HEK293 (cell line): Measurements from ENCODE around the gene MTMR4.

Experiments used
- BCL11B ChIP-seq: fragments of 450-650 bp; formaldehyde crosslinking; IDR thresholded peaks from 2 replicates; pipeline ENCODE4 v1.5.1; 2016; ENCODE audit warnings: low read depth, missing biosample characterization, missing genetic modification characterization
- EGR2 ChIP-seq: fragments of 450-650 bp; formaldehyde crosslinking; IDR thresholded peaks from 2 replicates; pipeline ENCODE4 v1.5.1; 2016; ENCODE audit warnings: low read depth, missing biosample characterization, missing genetic modification characterization
- GLIS2 ChIP-seq: fragments of 450-650 bp; formaldehyde crosslinking; IDR thresholded peaks from 2 replicates; pipeline ENCODE4 v1.5.1; 2016; ENCODE audit warnings: missing biosample characterization, missing genetic modification characterization
- HOXA7 ChIP-seq: sonication (generic); formaldehyde crosslinking; IDR thresholded peaks from 2 replicates; pipeline ENCODE4 v1.8.1; 2022; ENCODE audit warnings: missing genetic modification reagents, borderline replicate concordance
- IKZF3 ChIP-seq: fragments of 450-650 bp; IDR thresholded peaks from 2 replicates; pipeline ENCODE4 v1.5.0; 2018; ENCODE audit warnings: missing biosample characterization, mild to moderate bottlenecking, missing genetic modification characterization, moderate library complexity
- KLF10 ChIP-seq: fragments of 450-650 bp; IDR thresholded peaks from 2 replicates; pipeline ENCODE4 v1.5.1; 2018; ENCODE audit warnings: missing biosample characterization, mild to moderate bottlenecking, missing genetic modification characterization
- KLF8 ChIP-seq: fragments of 450-650 bp; formaldehyde crosslinking; IDR thresholded peaks from 2 replicates; pipeline ENCODE4 v1.5.1; 2016; ENCODE audit warnings: missing biosample characterization, missing genetic modification characterization
- MEIS1 ChIP-seq: sonication (generic); formaldehyde crosslinking; IDR thresholded peaks from 2 replicates; pipeline ENCODE4 v1.8.1; 2022; ENCODE audit warnings: missing genetic modification reagents, mild to moderate bottlenecking, borderline replicate concordance
- OVOL3 ChIP-seq: fragments of 450-650 bp; formaldehyde crosslinking; IDR thresholded peaks from 2 replicates; pipeline ENCODE4 v1.5.1; 2016; ENCODE audit warnings: missing biosample characterization, missing genetic modification characterization
- YY1 ChIP-seq: fragments of 450-650 bp; formaldehyde crosslinking; IDR thresholded peaks from 2 replicates; pipeline ENCODE4 v1.5.1; 2018; ENCODE audit warnings: missing biosample characterization, missing genetic modification characterization
- ZNF174 ChIP-seq: fragments of 450-650 bp; formaldehyde crosslinking; IDR thresholded peaks from 2 replicates; pipeline ENCODE4 v1.5.0; 2017; ENCODE audit warnings: missing biosample characterization, mild to moderate bottlenecking, missing genetic modification characterization
- ZNF184 ChIP-seq: fragments of 450-650 bp; IDR thresholded peaks from 2 replicates; pipeline ENCODE4 v1.5.1; 2018; ENCODE audit warnings: missing biosample characterization, mild to moderate bottlenecking, missing genetic modification characterization
- ZNF211 ChIP-seq: fragments of 450-650 bp; formaldehyde crosslinking; IDR thresholded peaks from 2 replicates; pipeline ENCODE4 v1.5.1; 2016; ENCODE audit warnings: low read depth, missing biosample characterization, missing genetic modification characterization
- ZNF311 ChIP-seq: fragments of 450-650 bp; formaldehyde crosslinking; IDR thresholded peaks from 2 replicates; pipeline ENCODE4 v1.5.1; 2017; ENCODE audit warnings: missing biosample characterization, missing genetic modification characterization, borderline replicate concordance
- ZNF394 ChIP-seq: fragments of 450-650 bp; formaldehyde crosslinking; IDR thresholded peaks from 2 replicates; pipeline ENCODE4 v1.5.1; 2016; ENCODE audit warnings: missing biosample characterization, missing genetic modification characterization, mild to moderate bottlenecking, moderate library complexity, borderline replicate concordance
- ZNF596 ChIP-seq: fragments of 450-650 bp; IDR thresholded peaks from 2 replicates; pipeline ENCODE4 v1.5.0; 2018; ENCODE audit warnings: missing biosample characterization, mild to moderate bottlenecking, missing genetic modification characterization, moderate library complexity
- ZNF629 ChIP-seq: fragments of 450-650 bp; formaldehyde crosslinking; IDR thresholded peaks from 2 replicates; pipeline ENCODE4 v1.5.1; 2017; ENCODE audit warnings: missing biosample characterization, missing genetic modification characterization
- ZNF777 ChIP-seq: fragments of 450-650 bp; formaldehyde crosslinking; IDR thresholded peaks from 2 replicates; pipeline ENCODE4 v1.5.1; 2017; ENCODE audit warnings: missing biosample characterization, missing genetic modification characterization, borderline replicate concordance
- TF ChIP-seq, protein P1 (sequence below): fragments of 450-650 bp; formaldehyde crosslinking; IDR thresholded peaks from 2 replicates; pipeline ENCODE4 v1.5.1; 2016; ENCODE audit warnings: missing biosample characterization, missing genetic modification characterization
- TF ChIP-seq, protein P2 (sequence below): fragments of 450-650 bp; formaldehyde crosslinking; IDR thresholded peaks from 2 replicates; pipeline ENCODE4 v1.5.1; 2016; ENCODE audit warnings: missing biosample characterization, missing genetic modification characterization
- TF ChIP-seq, protein P3 (sequence below): fragments of 450-650 bp; formaldehyde crosslinking; IDR thresholded peaks from 2 replicates; pipeline ENCODE4 v1.5.1; 2016; ENCODE audit warnings: missing biosample characterization, missing genetic modification characterization
- TF ChIP-seq, protein P4 (sequence below): fragments of 450-650 bp; formaldehyde crosslinking; IDR thresholded peaks from 2 replicates; pipeline ENCODE4 v1.5.1; 2016; ENCODE audit warnings: missing biosample characterization, missing genetic modification characterization
- TF ChIP-seq, protein P5 (sequence below): fragments of 450-650 bp; formaldehyde crosslinking; IDR thresholded peaks from 2 replicates; pipeline ENCODE4 v1.5.1; 2017; ENCODE audit warnings: missing biosample characterization, missing genetic modification characterization
- TF ChIP-seq, protein P6 (sequence below): fragments of 450-650 bp; formaldehyde crosslinking; IDR thresholded peaks from 2 replicates; pipeline ENCODE4 v1.5.1; 2016; ENCODE audit warnings: missing biosample characterization, missing genetic modification characterization
- TF ChIP-seq, protein P7 (sequence below): fragments of 450-650 bp; formaldehyde crosslinking; IDR thresholded peaks from 2 replicates; pipeline ENCODE4; 2016; ENCODE audit warnings: missing biosample characterization, missing genetic modification characterization

The MTMR4 gene

DNA sequence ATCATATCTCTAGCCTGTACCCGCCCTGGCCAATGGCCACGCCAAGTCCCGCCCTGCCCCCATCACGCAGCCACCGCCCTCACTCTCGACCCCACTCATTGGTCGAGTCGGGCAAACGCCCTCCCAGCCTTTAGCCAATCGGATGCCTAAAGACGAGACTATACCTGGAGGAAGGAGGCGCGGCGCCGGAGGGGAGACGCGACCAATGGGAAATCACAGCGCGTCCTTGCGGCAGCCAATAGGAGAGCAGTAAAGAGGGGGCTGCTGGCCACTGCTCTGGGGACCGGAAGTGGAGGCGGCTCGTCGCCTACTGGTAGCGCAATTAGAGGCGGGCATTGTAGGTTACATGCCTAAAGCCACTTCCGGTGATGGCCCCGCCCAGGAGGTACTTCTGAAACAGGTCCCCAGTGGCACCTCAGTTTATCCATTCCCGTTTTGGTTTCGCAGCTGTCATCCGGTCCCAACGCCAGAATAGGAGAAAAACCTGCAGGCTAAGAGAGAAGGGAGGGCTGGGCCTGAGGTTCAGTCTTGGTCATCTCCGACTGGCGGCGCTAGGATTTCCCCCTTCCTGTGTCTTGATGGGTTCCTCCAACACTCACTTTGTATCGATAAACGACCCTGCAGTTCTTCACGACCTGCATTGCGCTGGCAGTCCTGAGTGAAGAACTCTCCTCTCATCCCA is 3.6 kb upstream of the MTMR4 start (continued):
- no peak for TF ChIP-seq ZNF211
- TF ChIP-seq HOXA7 (CRISPR knock-in tag): no peak
- TF ChIP-seq YY1: peak; percentile 45
- no peak for TF ChIP-seq OVOL3 (tag by site-specific recombination)
- TF ChIP-seq, protein P1, sequence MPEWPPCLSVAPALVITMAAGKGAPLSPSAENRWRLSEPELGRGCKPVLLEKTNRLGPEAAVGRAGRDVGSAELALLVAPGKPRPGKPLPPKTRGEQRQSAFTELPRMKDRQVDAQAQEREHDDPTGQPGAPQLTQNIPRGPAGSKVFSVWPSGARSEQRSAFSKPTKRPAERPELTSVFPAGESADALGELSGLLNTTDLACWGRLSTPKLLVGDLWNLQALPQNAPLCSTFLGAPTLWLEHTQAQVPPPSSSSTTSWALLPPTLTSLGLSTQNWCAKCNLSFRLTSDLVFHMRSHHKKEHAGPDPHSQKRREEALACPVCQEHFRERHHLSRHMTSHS: no peak
- 0 out of 2 replicates have a peak, but pooled peaks have one; percentile 55 for TF ChIP-seq ZNF184 (tag by site-specific recombination)
- TF ChIP-seq, protein P2, sequence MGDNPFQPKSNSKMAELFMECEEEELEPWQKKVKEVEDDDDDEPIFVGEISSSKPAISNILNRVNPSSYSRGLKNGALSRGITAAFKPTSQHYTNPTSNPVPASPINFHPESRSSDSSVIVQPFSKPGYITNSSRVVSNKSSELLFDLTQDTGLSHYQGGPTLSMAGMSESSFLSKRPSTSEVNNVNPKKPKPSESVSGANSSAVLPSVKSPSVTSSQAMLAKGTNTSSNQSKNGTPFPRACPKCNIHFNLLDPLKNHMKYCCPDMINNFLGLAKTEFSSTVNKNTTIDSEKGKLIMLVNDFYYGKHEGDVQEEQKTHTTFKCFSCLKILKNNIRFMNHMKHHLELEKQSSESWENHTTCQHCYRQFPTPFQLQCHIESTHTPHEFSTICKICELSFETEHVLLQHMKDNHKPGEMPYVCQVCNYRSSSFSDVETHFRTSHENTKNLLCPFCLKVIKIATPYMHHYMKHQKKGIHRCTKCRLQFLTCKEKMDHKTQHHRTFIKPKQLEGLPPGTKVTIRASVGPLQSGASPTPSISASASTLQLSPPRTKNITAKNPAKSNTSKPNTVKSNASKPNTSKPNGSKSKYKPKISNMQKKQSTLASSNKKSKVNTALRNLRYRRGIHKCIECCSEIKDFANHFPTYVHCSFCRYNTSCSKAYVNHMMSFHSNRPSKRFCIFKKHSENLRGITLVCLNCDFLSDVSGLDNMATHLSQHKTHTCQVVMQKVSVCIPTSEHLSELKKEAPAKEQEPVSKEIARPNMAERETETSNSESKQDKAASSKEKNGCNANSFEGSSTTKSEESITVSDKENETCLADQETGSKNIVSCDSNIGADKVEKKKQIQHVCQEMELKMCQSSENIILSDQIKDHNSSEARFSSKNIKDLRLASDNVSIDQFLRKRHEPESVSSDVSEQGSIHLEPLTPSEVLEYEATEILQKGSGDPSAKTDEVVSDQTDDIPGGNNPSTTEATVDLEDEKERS: no peak
- TF ChIP-seq, protein P3, sequence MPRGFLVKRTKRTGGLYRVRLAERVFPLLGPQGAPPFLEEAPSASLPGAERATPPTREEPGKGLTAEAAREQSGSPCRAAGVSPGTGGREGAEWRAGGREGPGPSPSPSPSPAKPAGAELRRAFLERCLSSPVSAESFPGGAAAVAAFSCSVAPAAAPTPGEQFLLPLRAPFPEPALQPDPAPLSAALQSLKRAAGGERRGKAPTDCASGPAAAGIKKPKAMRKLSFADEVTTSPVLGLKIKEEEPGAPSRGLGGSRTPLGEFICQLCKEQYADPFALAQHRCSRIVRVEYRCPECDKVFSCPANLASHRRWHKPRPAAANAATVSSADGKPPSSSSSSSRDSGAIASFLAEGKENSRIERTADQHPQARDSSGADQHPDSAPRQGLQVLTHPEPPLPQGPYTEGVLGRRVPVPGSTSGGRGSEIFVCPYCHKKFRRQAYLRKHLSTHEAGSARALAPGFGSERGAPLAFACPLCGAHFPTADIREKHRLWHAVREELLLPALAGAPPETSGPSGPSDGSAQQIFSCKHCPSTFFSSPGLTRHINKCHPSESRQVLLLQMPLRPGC: peak; percentile 29; the same call in 1 of the 2 replicates
- TF ChIP-seq ZNF777: no peak
- TF ChIP-seq, protein P4, sequence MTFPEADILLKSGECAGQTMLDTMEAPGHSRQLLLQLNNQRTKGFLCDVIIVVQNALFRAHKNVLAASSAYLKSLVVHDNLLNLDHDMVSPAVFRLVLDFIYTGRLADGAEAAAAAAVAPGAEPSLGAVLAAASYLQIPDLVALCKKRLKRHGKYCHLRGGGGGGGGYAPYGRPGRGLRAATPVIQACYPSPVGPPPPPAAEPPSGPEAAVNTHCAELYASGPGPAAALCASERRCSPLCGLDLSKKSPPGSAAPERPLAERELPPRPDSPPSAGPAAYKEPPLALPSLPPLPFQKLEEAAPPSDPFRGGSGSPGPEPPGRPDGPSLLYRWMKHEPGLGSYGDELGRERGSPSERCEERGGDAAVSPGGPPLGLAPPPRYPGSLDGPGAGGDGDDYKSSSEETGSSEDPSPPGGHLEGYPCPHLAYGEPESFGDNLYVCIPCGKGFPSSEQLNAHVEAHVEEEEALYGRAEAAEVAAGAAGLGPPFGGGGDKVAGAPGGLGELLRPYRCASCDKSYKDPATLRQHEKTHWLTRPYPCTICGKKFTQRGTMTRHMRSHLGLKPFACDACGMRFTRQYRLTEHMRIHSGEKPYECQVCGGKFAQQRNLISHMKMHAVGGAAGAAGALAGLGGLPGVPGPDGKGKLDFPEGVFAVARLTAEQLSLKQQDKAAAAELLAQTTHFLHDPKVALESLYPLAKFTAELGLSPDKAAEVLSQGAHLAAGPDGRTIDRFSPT (tag by site-specific recombination): peak; percentile 56; the same call in 1 of the 2 replicates
- TF ChIP-seq KLF8 (tag by site-specific recombination): no peak; the same call in 1 of the 2 replicates
- TF ChIP-seq, protein P5, sequence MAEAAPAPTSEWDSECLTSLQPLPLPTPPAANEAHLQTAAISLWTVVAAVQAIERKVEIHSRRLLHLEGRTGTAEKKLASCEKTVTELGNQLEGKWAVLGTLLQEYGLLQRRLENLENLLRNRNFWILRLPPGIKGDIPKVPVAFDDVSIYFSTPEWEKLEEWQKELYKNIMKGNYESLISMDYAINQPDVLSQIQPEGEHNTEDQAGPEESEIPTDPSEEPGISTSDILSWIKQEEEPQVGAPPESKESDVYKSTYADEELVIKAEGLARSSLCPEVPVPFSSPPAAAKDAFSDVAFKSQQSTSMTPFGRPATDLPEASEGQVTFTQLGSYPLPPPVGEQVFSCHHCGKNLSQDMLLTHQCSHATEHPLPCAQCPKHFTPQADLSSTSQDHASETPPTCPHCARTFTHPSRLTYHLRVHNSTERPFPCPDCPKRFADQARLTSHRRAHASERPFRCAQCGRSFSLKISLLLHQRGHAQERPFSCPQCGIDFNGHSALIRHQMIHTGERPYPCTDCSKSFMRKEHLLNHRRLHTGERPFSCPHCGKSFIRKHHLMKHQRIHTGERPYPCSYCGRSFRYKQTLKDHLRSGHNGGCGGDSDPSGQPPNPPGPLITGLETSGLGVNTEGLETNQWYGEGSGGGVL (tag by site-specific recombination): no peak
- TF ChIP-seq ZNF629: 0 out of 2 replicates have a peak, but pooled peaks have one; percentile 11
- TF ChIP-seq MEIS1 (CRISPR knock-in tag): no peak
- TF ChIP-seq ZNF174 (tag by site-specific recombination): no peak
- TF ChIP-seq ZNF596 (tag by site-specific recombination): no peak
- peak; percentile 100 for TF ChIP-seq KLF10 (tag by site-specific recombination)
- no peak for TF ChIP-seq ZNF311 (tag by site-specific recombination)
- TF ChIP-seq EGR2: peak; percentile 83
- TF ChIP-seq BCL11B: no peak
- TF ChIP-seq, protein P6, sequence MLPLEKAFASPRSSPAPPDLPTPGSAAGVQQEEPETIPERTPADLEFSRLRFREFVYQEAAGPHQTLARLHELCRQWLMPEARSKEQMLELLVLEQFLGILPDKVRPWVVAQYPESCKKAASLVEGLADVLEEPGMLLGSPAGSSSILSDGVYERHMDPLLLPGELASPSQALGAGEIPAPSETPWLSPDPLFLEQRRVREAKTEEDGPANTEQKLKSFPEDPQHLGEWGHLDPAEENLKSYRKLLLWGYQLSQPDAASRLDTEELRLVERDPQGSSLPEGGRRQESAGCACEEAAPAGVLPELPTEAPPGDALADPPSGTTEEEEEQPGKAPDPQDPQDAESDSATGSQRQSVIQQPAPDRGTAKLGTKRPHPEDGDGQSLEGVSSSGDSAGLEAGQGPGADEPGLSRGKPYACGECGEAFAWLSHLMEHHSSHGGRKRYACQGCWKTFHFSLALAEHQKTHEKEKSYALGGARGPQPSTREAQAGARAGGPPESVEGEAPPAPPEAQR (tag by site-specific recombination): no peak
- TF ChIP-seq IKZF3 (tag by site-specific recombination): 0 out of 2 replicates have a peak, but pooled peaks have one; percentile 87
- TF ChIP-seq ZNF394 (tag by site-specific recombination): peak; percentile 55; the same call in 1 of the 2 replicates
- TF ChIP-seq GLIS2 (tag by site-specific recombination): no peak
- TF ChIP-seq, protein P7, sequence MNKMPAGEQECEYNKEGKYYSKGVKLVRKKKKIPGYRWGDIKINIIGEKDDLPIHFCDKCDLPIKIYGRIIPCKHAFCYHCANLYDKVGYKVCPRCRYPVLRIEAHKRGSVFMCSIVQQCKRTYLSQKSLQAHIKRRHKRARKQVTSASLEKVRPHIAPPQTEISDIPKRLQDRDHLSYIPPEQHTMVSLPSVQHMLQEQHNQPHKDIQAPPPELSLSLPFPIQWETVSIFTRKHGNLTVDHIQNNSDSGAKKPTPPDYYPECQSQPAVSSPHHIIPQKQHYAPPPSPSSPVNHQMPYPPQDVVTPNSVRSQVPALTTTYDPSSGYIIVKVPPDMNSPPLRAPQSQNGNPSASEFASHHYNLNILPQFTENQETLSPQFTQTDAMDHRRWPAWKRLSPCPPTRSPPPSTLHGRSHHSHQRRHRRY: no peak
